Liver (tissue), 9 donors: ENCODE results near the gene ZBTB38. TPM values are rescaled to one million over a fixed set of nuclear protein-coding genes. Genes with fewer than 3 reads are reported as not detected.

Source experiments
- DNase-seq: peaks from one replicate; pipeline ENCODE4 v3.0.0-alpha.2; 2017; ENCODE audit warnings: low spot score
- H3K27ac ChIP-seq, 2 donors: one replicate each; pipeline ENCODE4 v1.7.0; 2013; ENCODE audit warnings: inconsistent platforms in 2 of 2, low read length in 2 of 2, control low read depth in 1 of 2, low read depth in 1 of 2, mild to moderate bottlenecking in 1 of 2
- H3K27me3 ChIP-seq, 4 donors: one replicate each; pipeline versions ENCODE4 v1.6.1 to v1.7.0; 2013; ENCODE audit warnings: low read length in 3 of 4, inconsistent platforms in 1 of 4, mild to moderate bottlenecking in 1 of 4, moderate library complexity in 1 of 4; ENCODE audit not compliant: control insufficient read depth in 4 of 4, insufficient read depth in 4 of 4
- H3K36me3 ChIP-seq, 4 donors: one replicate each; pipeline versions ENCODE4 v1.6.1 to v1.7.0; 2013; ENCODE audit warnings: low read length in 3 of 4, mild to moderate bottlenecking in 3 of 4, low read depth in 1 of 4, moderate library complexity in 1 of 4; ENCODE audit not compliant: control insufficient read depth in 4 of 4, insufficient read depth in 3 of 4
- H3K4me1 ChIP-seq, 4 donors: one replicate each; pipeline versions ENCODE4 v1.6.1 to v1.7.0; 2013; ENCODE audit warnings: low read length in 3 of 4, mild to moderate bottlenecking in 3 of 4, moderate library complexity in 1 of 4; ENCODE audit not compliant: control insufficient read depth in 4 of 4, insufficient read depth in 4 of 4
- H3K4me3 ChIP-seq, 3 donors: one replicate each; pipeline versions ENCODE4 v1.6.1 to v1.7.0; 2013; ENCODE audit warnings: low read length in 3 of 3, control low read depth in 1 of 3, low read depth in 1 of 3, mild to moderate bottlenecking in 1 of 3
- H3K9ac ChIP-seq, 2 donors: one replicate each; pipeline ENCODE4 v1.7.0; 2013; ENCODE audit warnings: low read length in 2 of 2, mild to moderate bottlenecking in 2 of 2, moderate library complexity in 2 of 2, control low read depth in 1 of 2, low read depth in 1 of 2
- H3K9me3 ChIP-seq, 4 donors: one replicate each; pipeline versions ENCODE4 v1.6.1 to v1.7.0; 2013; ENCODE audit warnings: low read length in 3 of 4; ENCODE audit not compliant: control insufficient read depth in 4 of 4
- CTCF ChIP-seq: fragments of 150-350 bp; IDR thresholded peaks from 2 replicates; pipeline ENCODE4 v1.5.1; 2017; ENCODE audit warnings: improper control_type of control experiment, low read depth, low read length; ENCODE audit not compliant: missing input control
- EGR1 ChIP-seq, 2 donors: IDR thresholded peaks; 2 replicates each; pipeline ENCODE4 v1.6.1; 2016 to 2018; ENCODE audit warnings: antibody characterized with exemption in 2 of 2, low read depth in 2 of 2
- FOXA1 ChIP-seq: IDR thresholded peaks from 2 replicates; pipeline ENCODE4 v1.6.1; 2016; ENCODE audit warnings: antibody characterized with exemption
- FOXA2 ChIP-seq: IDR thresholded peaks from 2 replicates; pipeline ENCODE4 v1.6.1; 2016; ENCODE audit warnings: antibody characterized with exemption
- GABPA ChIP-seq, 2 donors: IDR thresholded peaks in 1 of 2; conservative IDR thresholded peaks in 1 of 2; 2 replicates each; pipeline ENCODE4 v1.6.1; 2016; ENCODE audit warnings: antibody characterized with exemption in 2 of 2, mild to moderate bottlenecking in 1 of 2, moderate library complexity in 1 of 2
- HNF4A ChIP-seq, 2 donors: conservative IDR thresholded peaks; 2 replicates each; pipeline ENCODE4 v1.6.1; 2016; ENCODE audit warnings: antibody characterized with exemption in 2 of 2, mild to moderate bottlenecking in 2 of 2
- HNF4G ChIP-seq: IDR thresholded peaks from 2 replicates; pipeline ENCODE4 v1.6.1; 2016; ENCODE audit warnings: antibody characterized with exemption
- JUND ChIP-seq, 2 donors: IDR thresholded peaks; 2 replicates each; pipeline ENCODE4 v1.6.1; 2016; ENCODE audit warnings: antibody characterized with exemption in 2 of 2
- MAX ChIP-seq: IDR thresholded peaks from 2 replicates; pipeline ENCODE4 v1.6.1; 2016; ENCODE audit warnings: antibody characterized with exemption
- NR2F2 ChIP-seq: IDR thresholded peaks from 2 replicates; pipeline ENCODE4 v1.6.1; 2016; ENCODE audit warnings: antibody characterized with exemption
- RAD21 ChIP-seq, 2 donors: IDR thresholded peaks; 2 replicates each; pipeline ENCODE4 v1.6.1; 2016; ENCODE audit warnings: antibody characterized with exemption in 2 of 2, mild to moderate bottlenecking in 2 of 2
- RXRA ChIP-seq, 2 donors: IDR thresholded peaks; 2 replicates each; pipeline ENCODE4 v1.6.1; 2017 to 2018; ENCODE audit warnings: antibody characterized with exemption in 2 of 2, mild to moderate bottlenecking in 1 of 2
- SP1 ChIP-seq: IDR thresholded peaks from 2 replicates; pipeline ENCODE4 v1.6.1; 2018; ENCODE audit warnings: antibody characterized with exemption, mild to moderate bottlenecking
- TAF1 ChIP-seq: conservative IDR thresholded peaks from 2 replicates; pipeline ENCODE4 v1.6.1; 2016; ENCODE audit warnings: antibody characterized with exemption, mild to moderate bottlenecking
- YY1 ChIP-seq: IDR thresholded peaks from 2 replicates; pipeline ENCODE4 v1.6.1; 2016; ENCODE audit warnings: antibody characterized with exemption, mild to moderate bottlenecking
- WGBS: extraction: QIAGEN DNeasy Blood & Tissue Kit; methylation state at CpG from one replicate; pipeline ENCODE4 v1.1.7; 2013; 5-methylcytosine and 5-hydroxymethylcytosine counted together
- polyA plus RNA-seq, 2 donors: library from polyadenylated mRNA; stranded (reverse) in 1 of 2; unstranded in 1 of 2; fragments of 200-250 nt in 1 of 2; fragments of >200 nt in 1 of 2; fragmentation: Nextera tagmentation in 1 of 2; extraction: Ambion mirVana in 1 of 2; gene quantifications; one replicate each; pipeline versions ENCODE4 v1.2.1 to v1.2.3, GENCODE V29; 2013 to 2015
- total RNA-seq, 2 donors: library from RNA; depleted of rRNA; stranded (reverse); fragments of >200 nt; gene quantifications; one replicate each; pipeline ENCODE4 v1.2.3, GENCODE V29; 2014
- TF ChIP-seq, protein P1 (sequence below): IDR thresholded peaks from 2 replicates; pipeline ENCODE4 v1.6.1; 2016; ENCODE audit warnings: antibody characterized with exemption
- TF ChIP-seq, protein P2 (sequence below): IDR thresholded peaks from 2 replicates; pipeline ENCODE4 v1.6.1; 2016; ENCODE audit warnings: antibody characterized with exemption
- TF ChIP-seq, protein P3 (sequence below): IDR thresholded peaks from 2 replicates; pipeline ENCODE4 v1.6.1; 2016; ENCODE audit warnings: antibody characterized with exemption, mild to moderate bottlenecking
- donor health status: healthy.
- donor health status: healthy.
- donor health status: healthy.
- donor health status: healthy.
- donor health status: healthy.

The ZBTB38 gene
- total and polyA plus RNA-seq, 4 donors, result 9.5 to 57.3 (median 19.5) TPM

DNA sequence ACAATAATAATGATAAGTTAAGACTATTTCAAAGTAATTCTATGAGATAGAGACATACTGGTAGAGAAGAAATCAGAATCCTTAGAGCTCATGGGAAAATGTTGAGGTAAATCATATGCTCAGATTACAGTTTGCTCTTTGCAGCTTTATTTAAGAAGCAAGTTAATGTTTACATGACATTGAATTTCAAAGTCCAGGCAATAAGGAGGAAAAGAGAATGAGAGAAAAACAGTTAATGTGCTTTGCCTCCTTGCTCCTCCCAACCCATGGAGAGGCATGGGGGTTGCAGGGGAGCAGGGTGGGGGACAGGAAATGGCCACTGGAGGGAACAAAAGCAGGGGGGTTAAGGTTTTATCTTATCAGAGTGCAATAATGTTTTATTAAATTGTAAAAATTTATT, 42.2 kb upstream of the ZBTB38 start:
- no peaks in the 10 kb centered on the region for H3K27me3 ChIP-seq
- H3K4me3 ChIP-seq, result no peak overlapping the region
- H3K27ac ChIP-seq, result no peak overlapping the region
- TF ChIP-seq HNF4A (conservative IDR thresholded peaks at IDR 0.05) (peak; percentile 31 to 43), JUND (IDR thresholded peaks at IDR 0.05) (no peak), HNF4G (peak; percentile 9)
- no peak overlapping the region for H3K9ac ChIP-seq
- H3K9me3 ChIP-seq, result no peaks in the 10 kb centered on the region
- DNase-seq, result no peak
- no peaks in the 10 kb centered on the region for H3K36me3 ChIP-seq
- H3K4me1 ChIP-seq, result peaks cover 1 to 27% (median 11%) of the 10 kb centered on the region in 4 donors

DNA sequence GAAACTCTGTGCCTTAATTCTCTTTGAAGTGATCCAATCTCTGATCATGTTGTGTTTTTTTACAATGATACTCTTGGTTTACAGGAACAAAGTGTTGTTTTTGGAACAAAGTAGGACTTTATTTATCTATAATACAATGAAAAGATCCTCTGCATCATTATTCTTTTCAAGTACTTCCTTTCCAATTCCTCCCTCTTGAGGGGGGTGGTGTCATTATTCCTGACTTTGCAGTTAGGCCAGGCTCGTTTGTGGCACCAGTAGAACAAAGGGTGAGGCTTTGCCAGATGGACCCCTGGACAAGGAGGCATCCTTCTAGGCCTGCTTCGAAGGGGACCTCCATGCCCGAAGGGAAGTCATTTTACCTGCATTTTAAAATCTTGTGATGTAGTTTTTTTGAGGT, 41.7 kb upstream of the ZBTB38 start:
- Histone ChIP-seq H3K27ac (no peak overlapping the region), H3K4me3 (no peak overlapping the region), H3K9me3 (no peaks in the 10 kb centered on the region), H3K9ac (no peak overlapping the region), H3K36me3 (no peaks in the 10 kb centered on the region), H3K27me3 (no peaks in the 10 kb centered on the region), H3K4me1 (peaks cover 1 to 27% (median 11%) of the 10 kb centered on the region in 4 donors)
- no peak for DNase-seq
- TF ChIP-seq HNF4G, result no peak
- TF ChIP-seq RAD21 (IDR thresholded peaks at IDR 0.05), result no peak
- no peak for TF ChIP-seq EGR1 (IDR thresholded peaks at IDR 0.05; ENCODE audit: low read depth in 2 of 2)
- no peak for TF ChIP-seq FOXA2
- no peak for TF ChIP-seq SP1
- TF ChIP-seq JUND (IDR thresholded peaks at IDR 0.05), result no peak
- TF ChIP-seq NR2F2, result no peak
- no peak for TF ChIP-seq HNF4A (conservative IDR thresholded peaks at IDR 0.05)
- TF ChIP-seq, protein P1, sequence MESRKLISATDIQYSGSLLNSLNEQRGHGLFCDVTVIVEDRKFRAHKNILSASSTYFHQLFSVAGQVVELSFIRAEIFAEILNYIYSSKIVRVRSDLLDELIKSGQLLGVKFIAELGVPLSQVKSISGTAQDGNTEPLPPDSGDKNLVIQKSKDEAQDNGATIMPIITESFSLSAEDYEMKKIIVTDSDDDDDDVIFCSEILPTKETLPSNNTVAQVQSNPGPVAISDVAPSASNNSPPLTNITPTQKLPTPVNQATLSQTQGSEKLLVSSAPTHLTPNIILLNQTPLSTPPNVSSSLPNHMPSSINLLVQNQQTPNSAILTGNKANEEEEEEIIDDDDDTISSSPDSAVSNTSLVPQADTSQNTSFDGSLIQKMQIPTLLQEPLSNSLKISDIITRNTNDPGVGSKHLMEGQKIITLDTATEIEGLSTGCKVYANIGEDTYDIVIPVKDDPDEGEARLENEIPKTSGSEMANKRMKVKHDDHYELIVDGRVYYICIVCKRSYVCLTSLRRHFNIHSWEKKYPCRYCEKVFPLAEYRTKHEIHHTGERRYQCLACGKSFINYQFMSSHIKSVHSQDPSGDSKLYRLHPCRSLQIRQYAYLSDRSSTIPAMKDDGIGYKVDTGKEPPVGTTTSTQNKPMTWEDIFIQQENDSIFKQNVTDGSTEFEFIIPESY, result no peak
- TF ChIP-seq FOXA1, result no peak
- TF ChIP-seq TAF1, result no peak
- no peak for TF ChIP-seq YY1
- TF ChIP-seq MAX, result no peak
- TF ChIP-seq, protein P2, sequence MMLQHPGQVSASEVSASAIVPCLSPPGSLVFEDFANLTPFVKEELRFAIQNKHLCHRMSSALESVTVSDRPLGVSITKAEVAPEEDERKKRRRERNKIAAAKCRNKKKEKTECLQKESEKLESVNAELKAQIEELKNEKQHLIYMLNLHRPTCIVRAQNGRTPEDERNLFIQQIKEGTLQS, result no peak
- TF ChIP-seq GABPA (IDR thresholded peaks at IDR 0.05 in 1 of 2, conservative IDR thresholded peaks at IDR 0.05 in 1 of 2), result no peak
- TF ChIP-seq CTCF, result no peak
- TF ChIP-seq, protein P3, sequence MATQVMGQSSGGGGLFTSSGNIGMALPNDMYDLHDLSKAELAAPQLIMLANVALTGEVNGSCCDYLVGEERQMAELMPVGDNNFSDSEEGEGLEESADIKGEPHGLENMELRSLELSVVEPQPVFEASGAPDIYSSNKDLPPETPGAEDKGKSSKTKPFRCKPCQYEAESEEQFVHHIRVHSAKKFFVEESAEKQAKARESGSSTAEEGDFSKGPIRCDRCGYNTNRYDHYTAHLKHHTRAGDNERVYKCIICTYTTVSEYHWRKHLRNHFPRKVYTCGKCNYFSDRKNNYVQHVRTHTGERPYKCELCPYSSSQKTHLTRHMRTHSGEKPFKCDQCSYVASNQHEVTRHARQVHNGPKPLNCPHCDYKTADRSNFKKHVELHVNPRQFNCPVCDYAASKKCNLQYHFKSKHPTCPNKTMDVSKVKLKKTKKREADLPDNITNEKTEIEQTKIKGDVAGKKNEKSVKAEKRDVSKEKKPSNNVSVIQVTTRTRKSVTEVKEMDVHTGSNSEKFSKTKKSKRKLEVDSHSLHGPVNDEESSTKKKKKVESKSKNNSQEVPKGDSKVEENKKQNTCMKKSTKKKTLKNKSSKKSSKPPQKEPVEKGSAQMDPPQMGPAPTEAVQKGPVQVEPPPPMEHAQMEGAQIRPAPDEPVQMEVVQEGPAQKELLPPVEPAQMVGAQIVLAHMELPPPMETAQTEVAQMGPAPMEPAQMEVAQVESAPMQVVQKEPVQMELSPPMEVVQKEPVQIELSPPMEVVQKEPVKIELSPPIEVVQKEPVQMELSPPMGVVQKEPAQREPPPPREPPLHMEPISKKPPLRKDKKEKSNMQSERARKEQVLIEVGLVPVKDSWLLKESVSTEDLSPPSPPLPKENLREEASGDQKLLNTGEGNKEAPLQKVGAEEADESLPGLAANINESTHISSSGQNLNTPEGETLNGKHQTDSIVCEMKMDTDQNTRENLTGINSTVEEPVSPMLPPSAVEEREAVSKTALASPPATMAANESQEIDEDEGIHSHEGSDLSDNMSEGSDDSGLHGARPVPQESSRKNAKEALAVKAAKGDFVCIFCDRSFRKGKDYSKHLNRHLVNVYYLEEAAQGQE, result no peak
- TF ChIP-seq RXRA (IDR thresholded peaks at IDR 0.05), result no peak
- WGBS, result 83% methylated on average over 3 of the region's 3 CpGs
